SH-SY5Y (cell line): ENCODE data around the gene ALDH3A2.

Experiments
- GATA2 ChIP-seq: IDR thresholded peaks from 2 replicates; pipeline ENCODE4 v1.6.1; 2011; ENCODE audit warnings: mild to moderate bottlenecking, low read depth, low read length
- GATA3 ChIP-seq: IDR thresholded peaks from 2 replicates; pipeline ENCODE4 v1.6.1; 2011; ENCODE audit warnings: low read depth, mild to moderate bottlenecking, low read length, moderate library complexity

DNA sequence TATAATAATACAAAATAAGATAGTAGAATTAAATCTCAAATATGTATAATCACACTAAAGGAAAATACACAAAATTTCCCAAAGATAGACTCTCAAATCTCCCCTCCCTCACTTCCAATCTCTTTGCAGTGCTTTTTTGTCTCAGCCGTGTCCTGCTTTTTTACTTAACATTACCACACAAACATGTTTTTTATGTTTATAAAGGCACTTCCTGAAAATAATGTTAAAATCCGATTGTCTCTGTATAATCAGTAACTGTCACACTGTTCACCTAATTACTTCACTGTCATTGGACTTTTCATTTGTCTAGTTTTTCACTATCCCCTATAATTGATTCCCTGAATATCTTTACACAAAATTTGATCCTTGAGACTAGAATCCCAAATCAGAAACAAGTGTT is 38.2 kb upstream of the ALDH3A2 start:
- TF ChIP-seq GATA2, result no peak
- TF ChIP-seq GATA3, result no peak
